Liver (tissue), 9 donors: Measurements from ENCODE around the gene GDPD5. TPM values are rescaled to one million over a fixed set of nuclear protein-coding genes. Genes with fewer than 3 reads are reported as not detected.

ENCODE experiments used
- DNase-seq: peaks from one replicate; pipeline ENCODE4 v3.0.0-alpha.2; 2017; ENCODE audit warnings: low spot score
- H3K27ac ChIP-seq, 2 donors: one replicate each; pipeline ENCODE4 v1.7.0; 2013; ENCODE audit warnings: inconsistent platforms in 2 of 2, low read length in 2 of 2, control low read depth in 1 of 2, low read depth in 1 of 2, mild to moderate bottlenecking in 1 of 2
- H3K27me3 ChIP-seq, 4 donors: one replicate each; pipeline versions ENCODE4 v1.6.1 to v1.7.0; 2013; ENCODE audit warnings: low read length in 3 of 4, inconsistent platforms in 1 of 4, mild to moderate bottlenecking in 1 of 4, moderate library complexity in 1 of 4; ENCODE audit not compliant: control insufficient read depth in 4 of 4, insufficient read depth in 4 of 4
- H3K36me3 ChIP-seq, 4 donors: one replicate each; pipeline versions ENCODE4 v1.6.1 to v1.7.0; 2013; ENCODE audit warnings: low read length in 3 of 4, mild to moderate bottlenecking in 3 of 4, low read depth in 1 of 4, moderate library complexity in 1 of 4; ENCODE audit not compliant: control insufficient read depth in 4 of 4, insufficient read depth in 3 of 4
- H3K4me1 ChIP-seq, 4 donors: one replicate each; pipeline versions ENCODE4 v1.6.1 to v1.7.0; 2013; ENCODE audit warnings: low read length in 3 of 4, mild to moderate bottlenecking in 3 of 4, moderate library complexity in 1 of 4; ENCODE audit not compliant: control insufficient read depth in 4 of 4, insufficient read depth in 4 of 4
- H3K4me3 ChIP-seq, 3 donors: one replicate each; pipeline versions ENCODE4 v1.6.1 to v1.7.0; 2013; ENCODE audit warnings: low read length in 3 of 3, control low read depth in 1 of 3, low read depth in 1 of 3, mild to moderate bottlenecking in 1 of 3
- H3K9ac ChIP-seq, 2 donors: one replicate each; pipeline ENCODE4 v1.7.0; 2013; ENCODE audit warnings: low read length in 2 of 2, mild to moderate bottlenecking in 2 of 2, moderate library complexity in 2 of 2, control low read depth in 1 of 2, low read depth in 1 of 2
- H3K9me3 ChIP-seq, 4 donors: one replicate each; pipeline versions ENCODE4 v1.6.1 to v1.7.0; 2013; ENCODE audit warnings: low read length in 3 of 4; ENCODE audit not compliant: control insufficient read depth in 4 of 4
- ATF3 ChIP-seq: IDR thresholded peaks from 2 replicates; pipeline ENCODE4 v1.6.1; 2016; ENCODE audit warnings: antibody characterized with exemption
- FOXA1 ChIP-seq: IDR thresholded peaks from 2 replicates; pipeline ENCODE4 v1.6.1; 2016; ENCODE audit warnings: antibody characterized with exemption
- FOXA2 ChIP-seq: IDR thresholded peaks from 2 replicates; pipeline ENCODE4 v1.6.1; 2016; ENCODE audit warnings: antibody characterized with exemption
- HNF4A ChIP-seq, 2 donors: conservative IDR thresholded peaks; 2 replicates each; pipeline ENCODE4 v1.6.1; 2016; ENCODE audit warnings: antibody characterized with exemption in 2 of 2, mild to moderate bottlenecking in 2 of 2
- HNF4G ChIP-seq: IDR thresholded peaks from 2 replicates; pipeline ENCODE4 v1.6.1; 2016; ENCODE audit warnings: antibody characterized with exemption
- JUND ChIP-seq, 2 donors: IDR thresholded peaks; 2 replicates each; pipeline ENCODE4 v1.6.1; 2016; ENCODE audit warnings: antibody characterized with exemption in 2 of 2
- NR2F2 ChIP-seq: IDR thresholded peaks from 2 replicates; pipeline ENCODE4 v1.6.1; 2016; ENCODE audit warnings: antibody characterized with exemption
- RAD21 ChIP-seq, 2 donors: IDR thresholded peaks; 2 replicates each; pipeline ENCODE4 v1.6.1; 2016; ENCODE audit warnings: antibody characterized with exemption in 2 of 2, mild to moderate bottlenecking in 2 of 2
- RXRA ChIP-seq, 2 donors: IDR thresholded peaks; 2 replicates each; pipeline ENCODE4 v1.6.1; 2017 to 2018; ENCODE audit warnings: antibody characterized with exemption in 2 of 2, mild to moderate bottlenecking in 1 of 2
- SP1 ChIP-seq: IDR thresholded peaks from 2 replicates; pipeline ENCODE4 v1.6.1; 2018; ENCODE audit warnings: antibody characterized with exemption, mild to moderate bottlenecking
- TAF1 ChIP-seq: conservative IDR thresholded peaks from 2 replicates; pipeline ENCODE4 v1.6.1; 2016; ENCODE audit warnings: antibody characterized with exemption, mild to moderate bottlenecking
- YY1 ChIP-seq: IDR thresholded peaks from 2 replicates; pipeline ENCODE4 v1.6.1; 2016; ENCODE audit warnings: antibody characterized with exemption, mild to moderate bottlenecking
- WGBS: extraction: QIAGEN DNeasy Blood & Tissue Kit; methylation state at CpG from one replicate; pipeline ENCODE4 v1.1.7; 2013; 5-methylcytosine and 5-hydroxymethylcytosine counted together
- polyA plus RNA-seq, 2 donors: library from polyadenylated mRNA; stranded (reverse) in 1 of 2; unstranded in 1 of 2; fragments of 200-250 nt in 1 of 2; fragments of >200 nt in 1 of 2; fragmentation: Nextera tagmentation in 1 of 2; extraction: Ambion mirVana in 1 of 2; gene quantifications; one replicate each; pipeline versions ENCODE4 v1.2.1 to v1.2.3, GENCODE V29; 2013 to 2015
- total RNA-seq, 2 donors: library from RNA; depleted of rRNA; stranded (reverse); fragments of >200 nt; gene quantifications; one replicate each; pipeline ENCODE4 v1.2.3, GENCODE V29; 2014
- TF ChIP-seq, protein P1 (sequence below): IDR thresholded peaks from 2 replicates; pipeline ENCODE4 v1.6.1; 2016; ENCODE audit warnings: antibody characterized with exemption
- TF ChIP-seq, protein P2 (sequence below): IDR thresholded peaks from 2 replicates; pipeline ENCODE4 v1.6.1; 2016; ENCODE audit warnings: antibody characterized with exemption
- TF ChIP-seq, protein P3 (sequence below): fragments of 150-350 bp; IDR thresholded peaks from 2 replicates; pipeline ENCODE4 v1.5.1; 2017; ENCODE audit warnings: improper control_type of control experiment, low read depth, low read length; ENCODE audit not compliant: missing input control
- TF ChIP-seq, protein P4 (sequence below): IDR thresholded peaks from 2 replicates; pipeline ENCODE4 v1.6.1; 2016; ENCODE audit warnings: antibody characterized with exemption, mild to moderate bottlenecking
- donor health status: healthy.
- donor health status: healthy.
- donor health status: healthy.
- donor health status: healthy.
- donor health status: healthy.

The GDPD5 gene
- total and polyA plus RNA-seq, 4 donors = 3.0 to 22.8 (median 4.2) TPM

GRCh38 chr11:75495749-75496304 lies 29.9 kb downstream of the GDPD5 start:
- no peaks in the 10 kb centered on the region for H3K9me3 ChIP-seq
- WGBS = 88% methylated on average over 4 of the region's 4 CpGs
- H3K4me1 ChIP-seq = no peaks in the 10 kb centered on the region
- no peak overlapping the region for H3K9ac ChIP-seq
- H3K27ac ChIP-seq = no peak overlapping the region
- H3K4me3 ChIP-seq = no peak overlapping the region
- H3K36me3 ChIP-seq = no peaks in the 10 kb centered on the region
- no peak for DNase-seq
- TF ChIP-seq FOXA2 (no peak), JUND (IDR thresholded peaks at IDR 0.05) (no peak)
- TF ChIP-seq, protein P1, sequence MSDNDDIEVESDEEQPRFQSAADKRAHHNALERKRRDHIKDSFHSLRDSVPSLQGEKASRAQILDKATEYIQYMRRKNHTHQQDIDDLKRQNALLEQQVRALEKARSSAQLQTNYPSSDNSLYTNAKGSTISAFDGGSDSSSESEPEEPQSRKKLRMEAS = no peak
- TF ChIP-seq, protein P2, sequence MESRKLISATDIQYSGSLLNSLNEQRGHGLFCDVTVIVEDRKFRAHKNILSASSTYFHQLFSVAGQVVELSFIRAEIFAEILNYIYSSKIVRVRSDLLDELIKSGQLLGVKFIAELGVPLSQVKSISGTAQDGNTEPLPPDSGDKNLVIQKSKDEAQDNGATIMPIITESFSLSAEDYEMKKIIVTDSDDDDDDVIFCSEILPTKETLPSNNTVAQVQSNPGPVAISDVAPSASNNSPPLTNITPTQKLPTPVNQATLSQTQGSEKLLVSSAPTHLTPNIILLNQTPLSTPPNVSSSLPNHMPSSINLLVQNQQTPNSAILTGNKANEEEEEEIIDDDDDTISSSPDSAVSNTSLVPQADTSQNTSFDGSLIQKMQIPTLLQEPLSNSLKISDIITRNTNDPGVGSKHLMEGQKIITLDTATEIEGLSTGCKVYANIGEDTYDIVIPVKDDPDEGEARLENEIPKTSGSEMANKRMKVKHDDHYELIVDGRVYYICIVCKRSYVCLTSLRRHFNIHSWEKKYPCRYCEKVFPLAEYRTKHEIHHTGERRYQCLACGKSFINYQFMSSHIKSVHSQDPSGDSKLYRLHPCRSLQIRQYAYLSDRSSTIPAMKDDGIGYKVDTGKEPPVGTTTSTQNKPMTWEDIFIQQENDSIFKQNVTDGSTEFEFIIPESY = no peak
- no peaks in the 10 kb centered on the region for H3K27me3 ChIP-seq

DNA sequence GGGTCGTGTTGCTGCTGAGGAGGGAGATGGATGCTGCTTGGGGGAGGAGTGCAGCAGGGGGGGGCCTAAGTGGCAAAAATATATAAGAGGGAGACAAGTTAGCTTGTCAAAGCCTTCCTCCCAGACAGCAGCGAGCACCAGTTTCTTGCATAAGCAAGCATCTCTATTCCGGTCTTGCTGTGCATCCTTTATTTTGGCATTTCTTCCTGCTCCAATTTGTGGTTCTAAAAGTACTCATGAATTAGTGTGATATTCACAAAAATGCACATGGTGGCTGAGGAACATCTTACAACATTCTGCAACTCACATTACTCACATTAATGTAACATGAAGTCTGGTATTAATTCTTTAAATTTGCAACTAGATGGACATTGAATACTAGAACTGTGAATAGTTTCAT lies 32.1 kb downstream of the GDPD5 start:
- DNase-seq = no peak
- no peaks in the 10 kb centered on the region for H3K4me1 ChIP-seq
- no peak overlapping the region for H3K9ac ChIP-seq
- H3K9me3 ChIP-seq = no peaks in the 10 kb centered on the region
- no peak overlapping the region for H3K4me3 ChIP-seq
- H3K27me3 ChIP-seq = no peaks in the 10 kb centered on the region
- WGBS = 94% methylated on average over 3 of the region's 3 CpGs
- no peak for TF ChIP-seq HNF4G
- TF ChIP-seq, protein P3, sequence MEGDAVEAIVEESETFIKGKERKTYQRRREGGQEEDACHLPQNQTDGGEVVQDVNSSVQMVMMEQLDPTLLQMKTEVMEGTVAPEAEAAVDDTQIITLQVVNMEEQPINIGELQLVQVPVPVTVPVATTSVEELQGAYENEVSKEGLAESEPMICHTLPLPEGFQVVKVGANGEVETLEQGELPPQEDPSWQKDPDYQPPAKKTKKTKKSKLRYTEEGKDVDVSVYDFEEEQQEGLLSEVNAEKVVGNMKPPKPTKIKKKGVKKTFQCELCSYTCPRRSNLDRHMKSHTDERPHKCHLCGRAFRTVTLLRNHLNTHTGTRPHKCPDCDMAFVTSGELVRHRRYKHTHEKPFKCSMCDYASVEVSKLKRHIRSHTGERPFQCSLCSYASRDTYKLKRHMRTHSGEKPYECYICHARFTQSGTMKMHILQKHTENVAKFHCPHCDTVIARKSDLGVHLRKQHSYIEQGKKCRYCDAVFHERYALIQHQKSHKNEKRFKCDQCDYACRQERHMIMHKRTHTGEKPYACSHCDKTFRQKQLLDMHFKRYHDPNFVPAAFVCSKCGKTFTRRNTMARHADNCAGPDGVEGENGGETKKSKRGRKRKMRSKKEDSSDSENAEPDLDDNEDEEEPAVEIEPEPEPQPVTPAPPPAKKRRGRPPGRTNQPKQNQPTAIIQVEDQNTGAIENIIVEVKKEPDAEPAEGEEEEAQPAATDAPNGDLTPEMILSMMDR = no peak
- TF ChIP-seq HNF4A (conservative IDR thresholded peaks at IDR 0.05) = no peak
- TF ChIP-seq FOXA2 = no peak
- no peak for TF ChIP-seq RAD21 (IDR thresholded peaks at IDR 0.05)
- TF ChIP-seq NR2F2 = no peak
- TF ChIP-seq, protein P4, sequence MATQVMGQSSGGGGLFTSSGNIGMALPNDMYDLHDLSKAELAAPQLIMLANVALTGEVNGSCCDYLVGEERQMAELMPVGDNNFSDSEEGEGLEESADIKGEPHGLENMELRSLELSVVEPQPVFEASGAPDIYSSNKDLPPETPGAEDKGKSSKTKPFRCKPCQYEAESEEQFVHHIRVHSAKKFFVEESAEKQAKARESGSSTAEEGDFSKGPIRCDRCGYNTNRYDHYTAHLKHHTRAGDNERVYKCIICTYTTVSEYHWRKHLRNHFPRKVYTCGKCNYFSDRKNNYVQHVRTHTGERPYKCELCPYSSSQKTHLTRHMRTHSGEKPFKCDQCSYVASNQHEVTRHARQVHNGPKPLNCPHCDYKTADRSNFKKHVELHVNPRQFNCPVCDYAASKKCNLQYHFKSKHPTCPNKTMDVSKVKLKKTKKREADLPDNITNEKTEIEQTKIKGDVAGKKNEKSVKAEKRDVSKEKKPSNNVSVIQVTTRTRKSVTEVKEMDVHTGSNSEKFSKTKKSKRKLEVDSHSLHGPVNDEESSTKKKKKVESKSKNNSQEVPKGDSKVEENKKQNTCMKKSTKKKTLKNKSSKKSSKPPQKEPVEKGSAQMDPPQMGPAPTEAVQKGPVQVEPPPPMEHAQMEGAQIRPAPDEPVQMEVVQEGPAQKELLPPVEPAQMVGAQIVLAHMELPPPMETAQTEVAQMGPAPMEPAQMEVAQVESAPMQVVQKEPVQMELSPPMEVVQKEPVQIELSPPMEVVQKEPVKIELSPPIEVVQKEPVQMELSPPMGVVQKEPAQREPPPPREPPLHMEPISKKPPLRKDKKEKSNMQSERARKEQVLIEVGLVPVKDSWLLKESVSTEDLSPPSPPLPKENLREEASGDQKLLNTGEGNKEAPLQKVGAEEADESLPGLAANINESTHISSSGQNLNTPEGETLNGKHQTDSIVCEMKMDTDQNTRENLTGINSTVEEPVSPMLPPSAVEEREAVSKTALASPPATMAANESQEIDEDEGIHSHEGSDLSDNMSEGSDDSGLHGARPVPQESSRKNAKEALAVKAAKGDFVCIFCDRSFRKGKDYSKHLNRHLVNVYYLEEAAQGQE = no peak
- TF ChIP-seq SP1 = no peak
- TF ChIP-seq FOXA1 = no peak
- TF ChIP-seq YY1 = no peak
- TF ChIP-seq, protein P1 = no peak
- TF ChIP-seq, protein P2 = no peak
- TF ChIP-seq TAF1 = no peak
- no peak for TF ChIP-seq ATF3
- no peak for TF ChIP-seq RXRA (IDR thresholded peaks at IDR 0.05)
- H3K36me3 ChIP-seq = no peaks in the 10 kb centered on the region
- no peak overlapping the region for H3K27ac ChIP-seq
